HG02571 (cell line): ENCODE data around the gene CUEDC1.

Source experiments
- ATAC-seq: cut with Tn5 transposase; IDR thresholded peaks from one replicate; pipeline ENCODE4 v1.9.1; 2021; ENCODE audit warnings: mild to moderate bottlenecking, moderate library complexity; ENCODE audit not compliant: unreplicated experiment

The CUEDC1 gene

DNA sequence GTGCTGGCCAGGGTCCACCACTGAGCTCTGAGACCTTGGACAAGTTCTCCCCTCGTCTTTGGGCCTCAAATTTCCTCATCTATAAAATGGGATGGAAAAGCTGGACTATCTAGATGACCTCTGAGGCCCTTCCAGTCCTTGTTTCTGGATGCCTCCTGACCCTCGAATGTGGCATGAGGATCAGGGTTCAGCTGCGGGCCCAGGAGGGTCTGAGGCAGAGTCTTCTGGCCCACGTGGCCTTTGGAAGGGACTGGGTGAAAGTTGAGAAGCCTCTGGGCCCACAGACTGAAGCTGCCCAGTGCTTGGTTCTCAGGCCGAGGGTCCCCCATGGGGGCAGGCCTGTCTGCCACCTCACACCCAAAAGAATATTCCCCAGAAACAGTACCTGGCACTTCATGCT lies 88.5 kb downstream of the CUEDC1 start:
- no peak for ATAC-seq

DNA sequence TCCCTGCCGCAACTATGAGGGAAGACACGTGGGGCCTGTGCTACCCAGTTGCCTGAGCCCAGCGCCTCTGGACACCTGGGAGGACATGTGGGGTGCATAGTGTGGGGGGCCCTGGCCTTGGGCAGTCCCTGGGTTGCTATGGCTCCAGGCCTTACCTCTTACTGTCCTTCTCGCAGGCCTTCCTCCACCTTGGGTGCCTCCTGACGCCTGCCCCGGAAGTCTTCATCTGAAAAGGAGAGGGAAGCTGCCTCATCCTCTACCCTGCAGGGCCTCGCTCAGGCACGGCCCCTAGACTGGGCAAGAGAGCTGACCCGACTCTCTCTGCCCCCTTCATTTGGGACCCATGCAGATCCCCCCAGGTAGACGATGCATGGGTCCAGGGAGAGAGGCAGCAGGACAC lies 88.9 kb downstream of the CUEDC1 start:
- no peak for ATAC-seq

DNA sequence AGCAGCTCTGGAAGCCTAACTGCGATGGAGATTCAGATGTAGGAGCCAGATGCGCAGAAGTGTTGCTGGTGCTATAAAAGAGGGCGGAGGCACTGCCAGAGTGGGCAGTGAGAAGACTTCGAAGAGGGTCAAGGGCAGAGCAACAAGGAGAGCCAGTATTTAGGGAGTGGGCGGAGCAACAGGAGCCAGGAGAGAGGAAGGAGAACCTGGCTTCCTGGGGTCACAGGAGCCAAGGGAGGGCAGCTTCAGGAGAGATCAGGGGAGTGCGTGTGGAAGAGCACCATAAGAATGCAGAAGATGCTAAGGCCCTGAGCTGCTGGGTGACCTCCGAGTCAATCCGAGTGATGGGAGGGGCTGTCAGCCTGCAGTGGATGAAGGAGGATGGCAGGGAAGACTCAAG lies 90.9 kb downstream of the CUEDC1 start:
- ATAC-seq = no peak

DNA sequence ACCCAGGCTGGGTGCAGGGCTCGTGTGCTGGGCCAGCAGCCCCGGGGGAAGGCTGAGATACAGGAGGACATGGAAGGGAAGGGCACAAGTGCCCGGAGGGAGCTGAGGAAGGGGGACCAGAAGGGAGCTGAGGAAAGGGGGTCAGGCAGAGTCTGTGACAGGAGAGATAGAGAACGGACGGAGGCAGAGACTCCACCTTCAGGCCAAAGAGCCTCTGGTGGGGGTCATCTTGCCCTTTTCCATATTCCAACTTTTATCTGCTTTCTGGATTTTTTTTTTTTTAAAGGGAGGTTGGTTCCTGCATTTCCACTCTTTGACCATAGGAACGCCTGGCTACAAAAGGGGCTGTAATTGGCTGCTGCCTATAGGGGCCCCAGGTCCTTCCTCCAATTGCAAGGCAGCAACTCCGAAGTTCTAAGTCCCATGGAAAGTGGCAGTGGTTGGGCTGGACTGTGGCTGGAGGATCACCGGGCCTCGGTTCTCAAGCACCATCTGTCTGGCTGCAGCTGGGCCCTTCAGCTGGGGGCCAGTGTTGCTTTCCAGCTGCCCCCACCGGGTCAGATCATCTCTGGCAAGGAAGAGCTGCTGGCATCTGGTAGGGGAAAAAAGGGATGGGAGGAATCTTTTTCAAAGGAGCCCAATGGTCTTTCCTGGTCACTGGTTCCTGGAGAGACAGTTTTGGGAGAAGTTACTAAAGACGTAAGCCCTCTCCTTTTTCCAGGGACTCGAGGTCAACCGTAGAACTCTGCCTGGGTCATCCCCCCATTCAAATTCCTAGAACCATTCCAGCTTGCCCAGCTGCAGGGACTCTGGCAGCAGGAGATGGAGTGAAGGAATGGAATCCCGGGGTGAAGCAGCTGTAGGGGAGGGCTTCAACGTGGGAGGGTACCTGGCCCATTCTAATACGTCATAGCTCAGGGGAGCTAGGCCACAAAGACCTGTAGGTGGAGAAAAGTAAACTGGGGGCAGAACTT lies 92.2 kb downstream of the CUEDC1 start:
- ATAC-seq = no peak

DNA sequence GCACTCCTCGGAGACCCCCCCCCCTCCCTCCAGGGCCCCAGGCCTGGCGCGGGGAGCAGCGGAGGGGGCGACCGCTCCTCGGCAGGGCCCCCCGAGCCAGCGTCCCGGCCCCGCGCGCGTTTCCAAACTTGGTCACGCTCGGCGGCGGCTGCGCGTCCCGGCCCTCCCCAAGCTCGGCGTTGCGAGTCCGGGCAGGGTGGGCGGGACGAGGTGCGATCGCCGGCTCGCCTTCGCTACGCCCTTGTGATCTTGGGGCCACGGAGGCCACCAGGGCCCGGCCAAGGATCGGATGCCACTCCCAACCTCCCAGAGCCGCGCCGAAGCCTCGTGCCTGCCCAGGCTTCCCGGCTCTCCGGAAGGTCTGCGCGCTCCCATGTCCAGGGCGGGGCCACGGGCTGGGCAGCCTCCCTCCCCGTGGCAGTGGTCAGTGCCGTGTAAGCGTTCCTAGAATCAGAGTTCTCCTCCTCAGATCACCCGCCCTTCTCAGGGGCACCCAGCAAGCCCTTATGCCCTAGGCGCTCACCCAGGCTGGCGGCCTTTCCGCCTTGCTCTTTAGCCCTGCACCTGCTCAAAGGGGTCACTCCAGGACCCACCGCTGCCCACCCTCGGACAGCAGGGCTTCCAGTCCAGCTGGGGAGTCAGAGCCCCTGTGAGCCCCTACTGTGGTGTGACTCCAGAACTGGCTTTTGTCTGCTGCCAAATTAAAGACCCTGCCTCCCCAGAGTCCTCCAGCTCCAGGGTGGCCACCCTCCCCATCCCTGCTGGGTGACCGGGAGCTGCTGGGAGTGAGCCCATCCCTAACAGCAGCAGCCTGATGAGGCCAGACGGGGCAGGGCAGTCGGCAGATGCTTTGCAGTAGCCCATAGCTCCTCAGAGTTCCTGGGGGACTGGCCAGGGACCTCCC lies 93.2 kb downstream of the CUEDC1 start:
- ATAC-seq = no peak

DNA sequence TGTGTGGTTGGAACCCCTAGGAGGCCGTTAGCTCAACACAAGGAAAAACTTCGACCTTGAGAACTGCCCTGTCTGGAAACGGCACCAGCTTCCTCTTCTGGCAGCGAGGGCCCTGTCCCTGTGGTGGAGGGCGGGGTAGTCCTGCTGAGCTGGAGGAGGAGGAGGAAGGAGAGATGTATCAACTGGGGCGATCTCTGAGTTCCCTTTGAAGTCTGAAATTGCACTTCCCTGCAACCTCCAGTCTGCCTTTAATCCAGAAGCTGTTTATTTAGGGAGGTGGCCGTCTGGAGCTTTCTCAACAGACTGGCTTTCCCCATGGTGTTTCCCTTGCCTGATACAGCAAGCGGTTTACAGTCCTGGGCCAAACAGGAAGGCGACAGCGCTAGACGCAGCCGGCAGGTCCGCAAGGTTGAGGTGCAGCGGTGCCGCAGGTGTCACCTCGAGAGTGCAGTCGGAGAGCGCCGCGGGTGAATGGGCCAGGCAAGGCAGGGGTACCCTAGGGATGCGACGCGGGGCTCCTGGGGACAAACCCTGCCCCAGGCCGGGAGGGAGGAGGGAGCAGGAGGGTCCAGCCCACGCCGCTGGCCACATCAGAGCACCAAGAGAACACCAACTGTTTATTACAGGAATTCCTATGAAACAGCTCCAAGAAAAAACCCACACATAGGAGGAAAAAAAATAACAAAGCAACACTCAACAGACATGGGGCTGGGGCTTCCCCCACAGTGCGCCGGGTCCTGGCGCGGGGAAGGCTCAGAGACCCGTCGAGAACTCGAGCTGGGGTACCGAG lies 94.0 kb downstream of the CUEDC1 start:
- ATAC-seq = no peak

DNA sequence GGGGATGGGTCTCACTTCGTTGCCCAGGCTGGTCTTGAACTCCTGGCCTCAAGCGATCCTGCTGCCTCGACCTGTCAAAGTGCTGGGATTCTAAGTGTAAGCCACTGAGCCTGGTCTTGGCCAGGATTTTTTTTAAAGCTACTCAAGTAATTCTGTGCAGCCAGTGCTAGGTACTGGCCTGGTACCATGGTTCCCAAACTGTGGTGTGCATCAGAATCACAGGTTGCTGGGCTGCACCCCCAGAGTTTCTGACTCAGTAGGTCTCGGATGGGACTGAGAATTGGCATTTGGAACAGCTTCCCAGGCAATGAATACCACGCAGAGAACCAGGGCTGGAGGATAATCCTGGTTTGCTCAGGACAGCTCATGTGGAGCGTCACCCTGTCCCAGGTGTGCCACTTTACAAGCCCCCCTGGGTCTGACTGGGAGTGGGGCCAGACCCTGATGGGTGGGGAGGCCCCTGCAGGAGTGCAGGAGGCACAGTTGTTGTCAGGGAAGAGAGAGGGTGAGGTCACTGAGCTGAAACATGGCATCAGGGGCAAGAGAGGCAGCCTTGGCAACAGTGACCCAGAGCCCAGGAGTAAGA lies 94.7 kb downstream of the CUEDC1 start:
- no peak for ATAC-seq

DNA sequence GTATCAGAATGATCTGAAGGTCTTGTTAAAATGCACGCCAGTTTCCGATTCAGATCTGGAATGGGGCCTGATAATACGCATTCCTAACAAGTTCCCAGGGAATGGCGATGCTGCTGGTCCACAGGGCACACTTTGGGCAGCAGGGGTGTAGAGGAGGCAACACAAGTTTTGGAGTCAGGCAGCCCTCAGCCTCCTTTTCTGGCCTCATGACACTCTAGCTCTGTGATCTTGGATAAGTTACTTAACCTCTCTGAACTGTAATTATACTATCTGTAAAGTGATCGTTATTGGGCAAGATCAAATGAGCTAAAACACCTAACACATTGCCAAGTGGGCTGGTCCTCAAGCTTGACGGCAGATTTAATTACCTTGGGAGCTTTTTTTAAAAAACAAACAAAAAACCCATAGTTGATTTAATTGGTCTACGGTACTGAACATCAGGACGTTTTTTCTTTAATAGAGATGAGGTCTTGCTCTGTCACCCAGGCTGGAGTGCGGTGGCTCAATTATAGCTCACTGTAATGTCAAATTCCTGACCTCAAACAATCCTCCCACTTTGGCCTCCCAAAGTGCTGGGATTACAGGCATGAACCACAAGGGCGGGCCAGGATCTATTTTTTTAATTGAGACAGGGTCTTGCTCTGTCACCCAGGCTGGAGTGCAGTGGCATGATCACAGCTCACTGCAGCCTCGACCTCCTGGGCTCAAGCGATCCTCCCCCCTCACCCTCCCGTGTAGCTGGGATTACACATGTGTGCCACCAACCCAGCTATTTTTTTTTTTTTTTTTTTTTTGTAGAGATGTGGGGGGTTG lies 95.4 kb downstream of the CUEDC1 start:
- ATAC-seq = no peak

DNA sequence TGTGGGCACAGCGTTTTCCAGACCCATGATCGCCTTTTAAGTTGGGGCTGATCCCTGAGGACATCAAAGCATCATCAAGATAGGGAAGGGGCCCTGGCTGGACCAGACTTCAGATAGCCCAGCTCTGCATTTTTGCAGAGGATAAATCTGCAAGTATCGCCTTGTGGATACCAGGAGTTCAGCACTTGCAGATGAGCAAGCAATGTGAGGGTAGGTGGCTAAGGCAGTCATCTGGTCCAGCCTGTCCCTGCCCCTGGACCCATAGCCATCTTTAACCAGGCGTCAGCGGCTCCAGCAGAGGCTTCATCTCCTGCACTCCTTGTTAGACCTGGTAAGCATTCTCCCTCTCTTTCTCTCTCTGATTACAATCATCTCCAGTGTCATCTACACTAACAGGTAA lies 96.4 kb downstream of the CUEDC1 start:
- ATAC-seq = no peak

DNA sequence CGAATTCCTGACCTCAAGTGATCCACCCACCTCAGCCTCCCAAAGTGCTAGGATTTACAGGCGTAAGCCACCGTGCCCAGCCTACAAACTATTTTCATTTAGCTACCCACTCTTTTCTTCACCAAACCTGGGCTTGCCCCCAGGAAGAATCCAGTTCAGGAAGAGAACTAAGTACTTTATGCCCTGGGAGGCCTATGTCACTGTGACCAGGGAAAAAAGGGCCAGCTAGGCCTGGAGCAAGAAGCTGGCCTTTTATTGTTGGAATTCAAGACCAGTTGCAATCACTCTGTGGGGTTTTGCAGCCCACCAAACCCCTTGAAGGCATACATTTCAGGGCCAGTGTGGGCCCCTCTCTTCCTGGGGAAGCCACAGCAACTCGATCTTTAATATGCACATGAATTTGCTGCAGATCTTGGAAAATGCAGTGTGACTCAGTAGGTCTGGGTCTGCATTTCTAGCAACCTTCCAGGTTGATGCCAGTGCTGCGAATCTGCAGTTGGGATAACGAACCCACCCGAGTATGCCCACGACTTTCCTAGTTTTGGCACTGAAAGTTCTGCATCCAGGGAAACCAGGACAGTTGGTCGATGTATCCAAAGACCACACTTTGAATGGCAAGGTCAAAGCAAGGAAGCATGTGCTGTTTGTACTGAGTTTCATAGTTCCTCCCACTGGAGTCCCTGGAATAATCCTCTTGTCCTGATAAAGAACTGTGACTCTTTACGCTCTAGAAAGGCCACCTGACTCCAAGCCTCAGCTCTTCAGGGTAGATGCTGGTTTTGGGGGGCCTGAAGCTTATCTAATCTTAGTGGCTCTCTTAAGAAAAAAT lies 98.2 kb downstream of the CUEDC1 start:
- ATAC-seq = no peak

DNA sequence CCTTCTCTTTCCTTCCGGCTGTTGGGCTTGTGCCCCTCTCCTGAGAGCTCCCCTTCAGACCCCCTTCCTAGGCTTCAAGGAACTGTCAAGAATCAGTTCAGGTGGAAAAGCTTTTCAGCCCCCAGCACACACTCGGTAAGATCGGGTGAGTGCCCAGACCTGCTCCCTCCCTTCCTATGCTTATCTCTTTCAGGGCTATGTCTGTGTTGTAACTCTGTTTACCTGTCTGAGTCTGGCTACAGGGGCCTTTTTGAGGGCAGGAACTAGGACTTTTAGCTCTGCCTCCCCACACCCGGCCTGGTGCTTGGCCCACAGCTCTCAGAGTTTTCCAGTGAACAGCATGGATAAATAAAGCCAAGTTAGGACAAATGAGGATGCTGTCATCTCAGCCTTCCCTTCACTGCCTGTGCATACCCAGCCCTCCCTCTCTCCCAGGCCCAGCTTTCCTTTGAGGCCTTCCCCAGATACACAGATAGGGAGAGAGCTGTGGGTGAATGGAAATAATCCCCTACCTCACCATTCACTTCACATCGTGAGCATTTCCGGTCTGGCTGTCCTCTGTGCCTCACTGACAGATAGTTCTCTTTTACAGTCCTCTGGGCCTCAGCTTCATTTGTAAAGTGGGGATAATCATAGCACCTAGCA lies 99.7 kb downstream of the CUEDC1 start:
- ATAC-seq = no peak

DNA sequence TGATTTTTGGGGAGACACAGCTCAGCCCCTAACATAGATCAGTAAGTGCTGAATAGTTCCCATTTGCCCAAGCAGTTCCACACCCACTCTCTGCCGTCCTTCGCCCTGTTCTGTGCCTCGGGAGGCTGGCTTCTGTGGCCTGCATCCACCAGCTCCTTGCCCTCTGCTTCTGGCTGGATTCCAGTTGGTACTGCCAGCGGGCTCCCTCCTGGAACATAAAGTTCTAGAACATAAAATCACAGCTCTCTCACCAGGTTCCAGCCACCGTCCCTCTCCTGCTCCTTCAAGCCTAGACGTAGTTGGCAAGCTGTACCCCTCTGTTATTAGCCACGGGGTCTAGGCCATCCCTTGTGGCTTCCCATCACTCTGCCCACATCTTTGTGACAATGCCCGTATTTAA lies 101.5 kb downstream of the CUEDC1 start:
- no peak for ATAC-seq

DNA sequence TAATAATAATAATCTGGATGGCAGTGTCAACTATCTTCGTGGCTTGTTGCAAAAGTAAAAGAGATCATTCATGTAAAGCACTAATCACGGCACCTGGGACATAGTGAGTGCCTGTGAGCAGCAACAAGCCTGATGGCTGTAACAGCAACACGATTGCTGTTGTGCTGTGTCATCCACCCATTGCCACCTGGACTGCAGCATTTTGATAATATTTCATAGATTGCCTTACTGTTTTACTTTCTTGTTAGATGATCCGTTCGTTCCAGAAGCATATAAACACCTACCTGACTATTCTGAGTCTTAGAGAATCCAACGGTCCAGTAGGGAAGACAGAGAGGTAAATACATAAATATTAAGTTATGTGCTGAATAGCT lies 102.3 kb downstream of the CUEDC1 start:
- ATAC-seq = no peak

DNA sequence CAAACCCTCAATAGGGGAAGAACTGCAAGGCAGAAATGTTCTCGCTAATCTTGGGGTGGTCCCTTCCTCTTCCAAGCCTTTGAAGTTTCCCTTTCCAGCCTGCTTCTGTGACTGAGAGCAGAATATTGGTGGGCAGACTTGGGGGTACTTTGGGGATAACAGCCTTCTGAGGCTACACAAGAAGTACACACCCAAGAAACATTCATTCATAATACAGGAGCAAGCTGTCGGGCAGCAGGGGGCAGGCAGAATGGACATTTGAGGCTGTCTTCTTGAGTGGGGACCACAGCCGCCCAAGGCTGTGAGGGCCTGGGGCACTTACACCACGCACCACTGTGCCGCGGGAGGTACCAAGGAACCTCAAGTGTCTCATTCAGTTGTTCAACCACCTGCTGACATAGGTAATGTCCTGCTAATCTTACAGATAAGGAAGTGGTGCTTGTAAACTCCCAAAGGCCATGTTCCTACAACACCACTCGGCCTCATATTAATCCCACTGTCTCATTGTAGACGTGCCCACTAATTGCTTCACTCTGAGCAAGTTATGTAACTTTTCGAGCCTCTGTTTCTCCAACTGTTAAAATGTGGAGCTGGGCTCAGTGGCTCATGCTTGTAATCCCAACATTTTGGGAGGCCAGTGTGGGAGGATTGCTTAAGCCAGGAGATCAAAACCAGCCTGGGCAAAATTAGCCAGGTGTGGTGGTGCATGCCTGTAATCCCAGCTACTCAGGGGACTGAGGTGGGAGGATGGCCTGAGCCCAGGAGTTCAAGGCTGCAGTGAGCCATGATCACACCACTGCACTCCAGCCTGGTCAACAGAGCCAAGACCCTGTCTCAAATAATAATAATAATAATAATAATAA lies 102.9 kb downstream of the CUEDC1 start:
- no peak for ATAC-seq

DNA sequence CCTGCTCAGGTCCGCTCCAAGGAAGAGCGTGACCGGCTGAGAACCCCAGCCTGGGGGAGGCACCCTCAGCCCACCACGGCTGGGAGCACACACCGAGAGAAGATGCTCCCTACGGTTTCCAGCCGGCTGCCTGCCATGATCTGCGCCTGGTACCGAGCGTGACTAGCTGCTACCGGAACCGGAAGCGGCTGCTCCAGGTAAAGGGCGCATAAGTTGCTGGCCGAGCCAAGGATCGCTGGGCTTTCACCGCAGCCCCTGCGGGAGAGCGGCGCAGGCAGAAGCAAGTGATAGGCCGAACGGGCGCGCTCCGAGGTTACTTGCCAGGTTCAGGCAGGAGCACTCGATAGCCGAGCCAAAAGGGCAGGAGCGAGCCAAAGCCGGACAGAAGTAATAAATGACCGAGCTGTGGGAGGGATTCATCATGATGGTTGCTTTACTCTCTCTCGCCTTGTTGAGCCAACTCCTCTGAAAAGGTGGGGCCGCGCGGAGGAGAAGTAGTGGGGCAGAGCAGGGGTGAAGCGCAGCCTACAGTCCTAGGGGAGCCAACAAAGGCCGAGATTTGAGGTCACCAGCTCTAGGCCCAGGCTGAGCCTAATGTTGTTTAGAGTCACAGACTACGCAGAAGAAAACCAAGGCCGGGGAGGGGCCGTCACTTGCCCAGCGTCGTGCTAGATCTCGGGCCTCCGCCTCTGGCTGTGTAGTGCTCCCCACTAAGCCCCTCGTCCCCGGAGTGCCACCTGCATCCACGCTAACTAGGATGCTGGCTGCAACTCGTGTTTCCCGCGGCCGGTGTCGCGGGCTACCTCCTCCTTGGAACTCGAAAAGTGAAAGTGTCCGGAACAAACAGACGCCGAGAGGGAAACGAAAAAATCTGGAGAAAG lies 105.1 kb downstream of the CUEDC1 start, which contains the start of gene MRPS23:
Gene MRPS23, minus strand, starts transcription at position 171 of the 881 bp plus-strand sequence. Its CDS starts 34 bp downstream, at position 137.
- peak; percentile 94 for ATAC-seq

DNA sequence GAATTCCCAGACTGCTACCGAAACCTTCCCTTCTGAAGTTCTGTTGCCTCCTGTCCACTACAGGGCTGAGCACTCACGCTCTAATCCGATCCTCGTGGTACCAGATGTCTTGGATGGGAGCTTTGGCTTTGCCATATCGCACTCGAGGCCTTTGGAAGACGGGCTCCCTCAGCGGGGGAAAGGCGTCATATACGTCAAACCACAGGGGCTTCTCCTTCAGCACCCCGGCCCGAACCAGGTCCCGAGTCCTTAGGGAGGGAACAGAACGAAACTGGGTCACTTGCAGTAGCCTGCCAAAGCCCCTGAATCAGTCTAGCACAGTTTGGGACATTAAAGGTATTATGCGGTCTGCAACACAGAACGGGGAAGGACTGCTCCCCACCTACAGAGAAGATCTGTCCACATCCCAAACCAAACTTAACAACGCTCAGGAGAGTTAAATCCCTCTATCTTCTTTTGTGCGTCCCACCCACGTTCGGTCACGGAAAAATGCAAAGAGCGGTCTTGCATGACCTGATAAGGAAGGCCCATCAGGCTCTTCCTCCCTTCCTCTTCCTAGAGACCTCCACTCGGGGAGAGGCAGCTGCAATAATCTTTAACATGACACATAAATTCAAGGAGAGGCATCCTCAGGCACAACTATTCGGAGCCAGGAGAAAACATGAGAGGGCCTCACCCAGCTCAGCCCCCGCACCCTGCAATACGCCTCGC lies 105.9 kb downstream of the CUEDC1 start:
- ATAC-seq = no peak
